H9 (cell line): ENCODE results near the gene EVI5L. TPM values are rescaled to one million over a fixed set of nuclear protein-coding genes. Genes with fewer than 3 reads are reported as not detected.

Experiments
- DNase-seq: peaks from one replicate; pipeline ENCODE4 v3.0.0-alpha.2; 2017
- H2AFZ ChIP-seq: one replicate; pipeline ENCODE4 v1.6.1; 2013; ENCODE audit warnings: mild to moderate bottlenecking, low read length, control low read depth, moderate library complexity
- H2AK5ac ChIP-seq: 2 replicates; pipeline ENCODE4 v1.6.1; 2013; ENCODE audit warnings: low read length, control low read depth, mixed read lengths; ENCODE audit not compliant: insufficient read length
- H2BK120ac ChIP-seq: one replicate; pipeline ENCODE4 v1.6.1; 2013; ENCODE audit warnings: low read depth, mild to moderate bottlenecking, low read length, control low read depth, inconsistent platforms; ENCODE audit not compliant: poor library complexity, severe bottlenecking
- H2BK12ac ChIP-seq: 2 replicates; pipeline ENCODE4 v1.6.1; 2013; ENCODE audit warnings: low read length, control low read depth, mixed read lengths, low read depth; ENCODE audit not compliant: insufficient read length
- H2BK15ac ChIP-seq: 2 replicates; pipeline ENCODE4 v1.6.1; 2013; ENCODE audit warnings: low read depth, low read length, control low read depth
- H2BK20ac ChIP-seq: one replicate; pipeline ENCODE4 v1.6.1; 2013; ENCODE audit warnings: low read depth, mild to moderate bottlenecking, low read length, control low read depth, inconsistent platforms; ENCODE audit not compliant: poor library complexity, severe bottlenecking
- H2BK5ac ChIP-seq: 2 replicates; pipeline ENCODE4 v1.6.1; 2013; ENCODE audit warnings: low read length, control low read depth, mixed read lengths; ENCODE audit not compliant: insufficient read length
- H3K14ac ChIP-seq: 2 replicates; pipeline ENCODE4 v1.6.1; 2013; ENCODE audit warnings: low read length, control low read depth; ENCODE audit not compliant: insufficient read depth
- H3K18ac ChIP-seq: 2 replicates; pipeline ENCODE4 v1.6.1; 2013; ENCODE audit warnings: low read depth, mild to moderate bottlenecking, mixed read lengths, low read length, control low read depth; ENCODE audit not compliant: insufficient read length
- H3K23ac ChIP-seq: 2 replicates; pipeline ENCODE4 v1.6.1; 2013; ENCODE audit warnings: low read length, control low read depth, mixed read lengths, low read depth; ENCODE audit not compliant: insufficient read length
- H3K23me2 ChIP-seq: 2 replicates; pipeline ENCODE4 v1.6.1; 2013; ENCODE audit warnings: low read depth, mild to moderate bottlenecking, mixed read lengths, low read length, control low read depth; ENCODE audit not compliant: insufficient read length, poor library complexity, severe bottlenecking
- H3K27ac ChIP-seq: 2 replicates; pipeline ENCODE4 v1.5.1; 2013; ENCODE audit warnings: low read length, control low read depth, mixed read lengths, low read depth; ENCODE audit not compliant: insufficient read length
- H3K27me3 ChIP-seq: 2 replicates; pipeline ENCODE4 v1.6.1; 2013; ENCODE audit warnings: low read length, control low read depth, inconsistent platforms; ENCODE audit not compliant: insufficient read depth
- H3K4ac ChIP-seq: 2 replicates; pipeline ENCODE4 v1.6.1; 2013; ENCODE audit warnings: low read depth, mild to moderate bottlenecking, control low read depth, inconsistent platforms, low read length, moderate library complexity
- H3K4me1 ChIP-seq: 2 replicates; pipeline ENCODE4 v1.6.1; 2013; ENCODE audit warnings: low read length, control low read depth, inconsistent platforms; ENCODE audit not compliant: insufficient read depth
- H3K4me2 ChIP-seq: 2 replicates; pipeline ENCODE4 v1.6.1; 2013; ENCODE audit warnings: low read length, control low read depth, mixed read lengths; ENCODE audit not compliant: insufficient read length, insufficient read depth
- H3K56ac ChIP-seq: 2 replicates; pipeline ENCODE4 v1.6.1; 2013; ENCODE audit warnings: low read depth, mild to moderate bottlenecking, mixed read lengths, low read length, control low read depth; ENCODE audit not compliant: insufficient read length
- H3K79me1 ChIP-seq: 2 replicates; pipeline ENCODE4 v1.6.1; 2013; ENCODE audit warnings: low read depth, mild to moderate bottlenecking, moderate library complexity, low read length, control low read depth, inconsistent platforms; ENCODE audit not compliant: insufficient read depth, poor library complexity, severe bottlenecking
- H3K79me2 ChIP-seq: 2 replicates; pipeline ENCODE4 v1.6.1; 2013; ENCODE audit warnings: low read length, control low read depth, inconsistent platforms; ENCODE audit not compliant: insufficient read depth
- H3K9ac ChIP-seq: 2 replicates; pipeline ENCODE4 v1.6.1; 2013; ENCODE audit warnings: low read length, control low read depth, mixed read lengths; ENCODE audit not compliant: insufficient read length; ENCODE audit errors: extremely low read depth
- H3K9me3 ChIP-seq: one replicate; pipeline ENCODE4 v1.6.1; 2013; ENCODE audit warnings: low read depth, low read length, inconsistent platforms; ENCODE audit not compliant: control insufficient read depth
- H3T11ph ChIP-seq: one replicate; pipeline ENCODE4 v1.6.1; 2013; ENCODE audit warnings: mild to moderate bottlenecking, low read length, control low read depth, inconsistent platforms
- H4K20me1 ChIP-seq: one replicate; pipeline ENCODE4 v1.6.1; 2013; ENCODE audit not compliant: control insufficient read depth, insufficient read length, insufficient read depth
- H4K5ac ChIP-seq: 2 replicates; pipeline ENCODE4 v1.6.1; 2013; ENCODE audit warnings: low read depth, mild to moderate bottlenecking, mixed read lengths, low read length, control low read depth; ENCODE audit not compliant: insufficient read length
- H4K8ac ChIP-seq: replicated peaks from 2 replicates; pipeline ENCODE4 v1.6.1; 2013; ENCODE audit warnings: low read length, control low read depth, mixed read lengths, low read depth; ENCODE audit not compliant: insufficient read length
- H4K91ac ChIP-seq: 2 replicates; pipeline ENCODE4 v1.6.1; 2013; ENCODE audit warnings: low read depth, mild to moderate bottlenecking, moderate library complexity, mixed read lengths, low read length, control low read depth; ENCODE audit not compliant: insufficient read length
- H3K27ac Mint-ChIP-seq, 3 experiments: 2 replicates in 2 of 3; 3 replicates in 1 of 3; pipeline ENCODE4 v1.8.0; 2020 to 2021; ENCODE audit warnings: mixed read lengths in 3 of 3, mild to moderate bottlenecking in 1 of 3, moderate library complexity in 1 of 3
- H3K27me3 Mint-ChIP-seq: 2 replicates; pipeline ENCODE4 v1.8.0; 2021; ENCODE audit warnings: low read depth, mild to moderate bottlenecking, moderate library complexity, mixed read lengths
- H3K36me3 Mint-ChIP-seq, 3 experiments: 2 replicates in 2 of 3; 3 replicates in 1 of 3; pipeline ENCODE4 v1.8.0; 2020 to 2021; ENCODE audit warnings: low read depth in 3 of 3, mixed read lengths in 3 of 3; ENCODE audit not compliant: insufficient read depth in 1 of 3
- H3K4me1 Mint-ChIP-seq, 2 experiments: 2 replicates each; pipeline ENCODE4 v1.8.0; 2020; ENCODE audit warnings: mixed read lengths in 2 of 2
- H3K4me3 Mint-ChIP-seq, 2 experiments: 2 replicates in 1 of 2; 3 replicates in 1 of 2; pipeline ENCODE4 v1.8.0; 2020 to 2021; ENCODE audit warnings: mild to moderate bottlenecking in 2 of 2, mixed read lengths in 2 of 2, moderate library complexity in 1 of 2
- H3K9me3 Mint-ChIP-seq, 2 experiments: 2 replicates in 1 of 2; 3 replicates in 1 of 2; pipeline ENCODE4 v1.8.0; 2020; ENCODE audit warnings: mild to moderate bottlenecking in 2 of 2, mixed read lengths in 2 of 2, moderate library complexity in 1 of 2
- WGBS: extraction: QIAGEN DNeasy Blood & Tissue Kit; methylation state at CpG from one replicate; pipeline ENCODE4 v1.1.7; 2013; ENCODE audit warnings: missing lambda C conversion rate, low lambda C conversion rate, mixed read lengths; ENCODE audit not compliant: insufficient read length; ENCODE audit errors: extremely low coverage; 5-methylcytosine and 5-hydroxymethylcytosine counted together
- total RNA-seq: library from RNA; stranded (reverse); gene quantifications from 2 replicates; pipeline ENCODE4 v1.2.1, GENCODE V29; 2021
- TF ChIP-seq, protein P1 (sequence below): fragments of 200-600 bp; sonication (generic); conservative IDR thresholded peaks from 3 replicates; pipeline ENCODE4 v1.8.0; 2021; ENCODE audit warnings: antibody characterized with exemption, mild to moderate bottlenecking

EVI5L gene
- total RNA-seq, 1 experiment from 2014 or later: 7.1 TPM

DNA sequence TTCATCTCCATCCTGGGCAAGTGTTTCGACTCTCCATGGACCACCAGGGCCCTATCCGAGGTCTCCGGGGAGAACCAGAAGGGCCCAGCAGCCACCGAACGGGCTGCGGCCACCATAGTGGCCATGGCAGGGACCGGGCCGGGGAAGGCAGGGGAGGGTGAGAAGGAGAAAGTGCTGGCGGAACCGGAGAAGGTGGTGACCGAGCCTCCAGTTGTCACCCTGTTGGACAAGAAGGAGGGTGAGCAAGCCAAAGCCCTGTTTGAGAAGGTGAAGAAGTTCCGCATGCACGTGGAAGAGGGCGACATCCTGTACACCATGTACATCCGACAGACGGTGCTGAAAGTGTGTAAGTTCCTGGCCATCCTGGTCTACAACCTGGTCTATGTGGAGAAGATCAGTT is 68.9 kb downstream of the EVI5L start:
- Mint-ChIP-seq H3K27me3 (no peaks in the 10 kb centered on the region; the same call in 1 of the 2 replicates), H3K4me3 (no peak overlapping the region), H3K9me3 (no peaks in the 10 kb centered on the region; a peak in 1 of 5 replicates), H3K4me1 (peaks cover 4 to 14% of the 10 kb centered on the region in 2 experiments), H3K36me3 (peaks cover 7 to 13% (median 11%) of the 10 kb centered on the region in 3 experiments; a peak in 6 of 7 replicates), H3K27ac (no peak overlapping the region)
- no peak overlapping the region for H3K27ac ChIP-seq
- H2BK12ac ChIP-seq: no peak overlapping the region
- WGBS: no CpG with 5 or more reads among the region's 16 CpGs
- H3K23ac ChIP-seq: no peak overlapping the region
- no peaks in the 10 kb centered on the region for H4K20me1 ChIP-seq
- no peak for DNase-seq
- no peak overlapping the region for H2BK15ac ChIP-seq
- no peak overlapping the region for H3K56ac ChIP-seq
- no peak overlapping the region for H3K4ac ChIP-seq
- H3K79me1 ChIP-seq: no peaks in the 10 kb centered on the region
- no peak overlapping the region for H3T11ph ChIP-seq
- H3K4me2 ChIP-seq: no peak overlapping the region
- TF ChIP-seq, protein P1, sequence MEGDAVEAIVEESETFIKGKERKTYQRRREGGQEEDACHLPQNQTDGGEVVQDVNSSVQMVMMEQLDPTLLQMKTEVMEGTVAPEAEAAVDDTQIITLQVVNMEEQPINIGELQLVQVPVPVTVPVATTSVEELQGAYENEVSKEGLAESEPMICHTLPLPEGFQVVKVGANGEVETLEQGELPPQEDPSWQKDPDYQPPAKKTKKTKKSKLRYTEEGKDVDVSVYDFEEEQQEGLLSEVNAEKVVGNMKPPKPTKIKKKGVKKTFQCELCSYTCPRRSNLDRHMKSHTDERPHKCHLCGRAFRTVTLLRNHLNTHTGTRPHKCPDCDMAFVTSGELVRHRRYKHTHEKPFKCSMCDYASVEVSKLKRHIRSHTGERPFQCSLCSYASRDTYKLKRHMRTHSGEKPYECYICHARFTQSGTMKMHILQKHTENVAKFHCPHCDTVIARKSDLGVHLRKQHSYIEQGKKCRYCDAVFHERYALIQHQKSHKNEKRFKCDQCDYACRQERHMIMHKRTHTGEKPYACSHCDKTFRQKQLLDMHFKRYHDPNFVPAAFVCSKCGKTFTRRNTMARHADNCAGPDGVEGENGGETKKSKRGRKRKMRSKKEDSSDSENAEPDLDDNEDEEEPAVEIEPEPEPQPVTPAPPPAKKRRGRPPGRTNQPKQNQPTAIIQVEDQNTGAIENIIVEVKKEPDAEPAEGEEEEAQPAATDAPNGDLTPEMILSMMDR: no peak
- H2AK5ac ChIP-seq: no peak overlapping the region
- H3K9ac ChIP-seq: no peak overlapping the region
- H3K79me2 ChIP-seq: no peaks in the 10 kb centered on the region
- H3K18ac ChIP-seq: no peak overlapping the region
- H3K4me1 ChIP-seq: no peaks in the 10 kb centered on the region
- H4K8ac ChIP-seq: no peak overlapping the region
- no peak overlapping the region for H3K14ac ChIP-seq
- H2BK120ac ChIP-seq: no peak overlapping the region
- H3K9me3 ChIP-seq: no peaks in the 10 kb centered on the region
- H2BK20ac ChIP-seq: no peak overlapping the region
- no peaks in the 10 kb centered on the region for H3K27me3 ChIP-seq
- no peak overlapping the region for H4K5ac ChIP-seq
- H3K23me2 ChIP-seq: peaks cover 9% of the 10 kb centered on the region
- no peak overlapping the region for H2BK5ac ChIP-seq
- no peak overlapping the region for H2AFZ ChIP-seq
- H4K91ac ChIP-seq: no peak overlapping the region
